ENCODE data around the gene MRPL38. TPM values are rescaled to one million over a fixed set of nuclear protein-coding genes. Genes with fewer than 3 reads are reported as not detected.
"Not testable (repeated sequence)": the region's sequence is repeated elsewhere in the genome, so short reads cannot be mapped to it uniquely, and the experiment has no call there.

Gene MRPL38
- total RNA-seq, 4 donors from 2014 or later: 41.7 to 113 (median 50.2) TPM

DNA sequence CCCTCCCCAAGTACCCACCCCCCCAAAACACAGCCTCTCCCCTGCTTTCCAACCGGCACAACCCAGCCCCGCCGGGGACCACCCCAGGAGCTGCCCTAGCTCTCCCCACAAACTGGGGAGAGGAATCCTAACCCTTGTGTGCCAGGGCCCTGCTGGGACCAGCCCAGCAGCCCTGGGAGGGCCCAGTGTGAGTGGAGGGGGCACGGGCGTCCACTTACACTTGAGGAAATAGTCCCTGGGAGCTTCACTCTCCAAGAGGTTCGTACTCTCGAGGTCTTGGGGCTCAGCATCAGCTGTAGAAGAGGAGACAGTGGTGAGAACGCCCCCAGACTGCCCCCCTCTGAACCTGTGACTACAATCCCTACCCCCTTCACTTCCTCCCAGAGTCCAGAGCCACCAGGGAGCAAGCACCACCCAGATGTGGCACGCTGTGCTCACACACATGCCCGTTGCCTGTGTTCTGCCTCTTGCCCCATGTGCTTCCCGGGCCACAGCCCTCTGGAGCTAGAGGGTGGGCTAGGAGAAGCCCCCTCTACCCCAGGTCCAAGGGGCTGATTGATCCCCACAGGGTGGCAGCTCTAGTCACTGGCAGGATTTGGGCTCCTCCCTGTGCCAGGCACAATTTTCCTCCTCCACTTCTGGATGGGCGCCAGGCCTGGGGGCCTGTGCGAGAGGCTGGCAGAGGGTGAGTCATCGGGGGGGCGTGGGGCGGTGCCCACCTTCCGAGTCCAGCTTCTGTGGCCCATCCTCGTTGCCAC lies 29.3 kb downstream of the MRPL38 start:
- no peak for DNase-seq (ENCODE audit: low spot score in 2 of 2)
- H3K9me3 ChIP-seq: no peaks in the 10 kb centered on the region
- TF ChIP-seq EP300 (IDR thresholded peaks at IDR 0.05): no peak
- TF ChIP-seq, protein P1, sequence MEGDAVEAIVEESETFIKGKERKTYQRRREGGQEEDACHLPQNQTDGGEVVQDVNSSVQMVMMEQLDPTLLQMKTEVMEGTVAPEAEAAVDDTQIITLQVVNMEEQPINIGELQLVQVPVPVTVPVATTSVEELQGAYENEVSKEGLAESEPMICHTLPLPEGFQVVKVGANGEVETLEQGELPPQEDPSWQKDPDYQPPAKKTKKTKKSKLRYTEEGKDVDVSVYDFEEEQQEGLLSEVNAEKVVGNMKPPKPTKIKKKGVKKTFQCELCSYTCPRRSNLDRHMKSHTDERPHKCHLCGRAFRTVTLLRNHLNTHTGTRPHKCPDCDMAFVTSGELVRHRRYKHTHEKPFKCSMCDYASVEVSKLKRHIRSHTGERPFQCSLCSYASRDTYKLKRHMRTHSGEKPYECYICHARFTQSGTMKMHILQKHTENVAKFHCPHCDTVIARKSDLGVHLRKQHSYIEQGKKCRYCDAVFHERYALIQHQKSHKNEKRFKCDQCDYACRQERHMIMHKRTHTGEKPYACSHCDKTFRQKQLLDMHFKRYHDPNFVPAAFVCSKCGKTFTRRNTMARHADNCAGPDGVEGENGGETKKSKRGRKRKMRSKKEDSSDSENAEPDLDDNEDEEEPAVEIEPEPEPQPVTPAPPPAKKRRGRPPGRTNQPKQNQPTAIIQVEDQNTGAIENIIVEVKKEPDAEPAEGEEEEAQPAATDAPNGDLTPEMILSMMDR (IDR thresholded peaks at IDR 0.05): no peak
- TF ChIP-seq POLR2AphosphoS5 (IDR thresholded peaks at IDR 0.05): no peak
- TF ChIP-seq POLR2A (IDR thresholded peaks at IDR 0.05): no peak
- peaks cover 19% of the 10 kb centered on the region for H3K36me3 ChIP-seq
- no peaks in the 10 kb centered on the region for H3K27me3 ChIP-seq
- H3K4me3 ChIP-seq: peak overlapping the region; percentile 82
- H3K27ac ChIP-seq: peak overlapping the region; percentile 98
- peaks cover 83% of the 10 kb centered on the region for H3K4me1 ChIP-seq
- WGBS: 11% methylated on average over 8 of the region's 18 CpGs

- DNase-seq (ENCODE audit: low spot score in 2 of 2): no peak
- H3K27ac ChIP-seq: peak overlapping the region; percentile 98
- TF ChIP-seq, protein P1 (IDR thresholded peaks at IDR 0.05): no peak
- TF ChIP-seq EP300 (IDR thresholded peaks at IDR 0.05) (no peak), POLR2AphosphoS5 (IDR thresholded peaks at IDR 0.05) (no peak), POLR2A (IDR thresholded peaks at IDR 0.05) (no peak)
- H3K36me3 ChIP-seq: peaks cover 19% of the 10 kb centered on the region
- 81% methylated on average over 22 of the region's 38 CpGs for WGBS
- no peaks in the 10 kb centered on the region for H3K27me3 ChIP-seq
- no peak overlapping the region for H3K4me3 ChIP-seq
- H3K4me1 ChIP-seq: peaks cover 91% of the 10 kb centered on the region
- H3K9me3 ChIP-seq: no peaks in the 10 kb centered on the region
Observed at GRCh38 chr17:75874323-75875181, 30.1 kb downstream of the MRPL38 start.

- no peak for DNase-seq (ENCODE audit: low spot score in 2 of 2)
- 63% methylated on average over 9 of the region's 11 CpGs for WGBS
- no peaks in the 10 kb centered on the region for H3K27me3 ChIP-seq
- no peak overlapping the region for H3K4me3 ChIP-seq
- peaks cover 19% of the 10 kb centered on the region for H3K36me3 ChIP-seq
- TF ChIP-seq POLR2A (IDR thresholded peaks at IDR 0.05): no peak
- TF ChIP-seq, protein P1 (IDR thresholded peaks at IDR 0.05): no peak
- TF ChIP-seq POLR2AphosphoS5 (IDR thresholded peaks at IDR 0.05): no peak
- TF ChIP-seq EP300 (IDR thresholded peaks at IDR 0.05): no peak
- H3K27ac ChIP-seq: peak overlapping the region; percentile 90
- no peaks in the 10 kb centered on the region for H3K9me3 ChIP-seq
- H3K4me1 ChIP-seq: peaks cover 94% of the 10 kb centered on the region
Observed at GRCh38 chr17:75873587-75874322, 30.9 kb downstream of the MRPL38 start.

DNA sequence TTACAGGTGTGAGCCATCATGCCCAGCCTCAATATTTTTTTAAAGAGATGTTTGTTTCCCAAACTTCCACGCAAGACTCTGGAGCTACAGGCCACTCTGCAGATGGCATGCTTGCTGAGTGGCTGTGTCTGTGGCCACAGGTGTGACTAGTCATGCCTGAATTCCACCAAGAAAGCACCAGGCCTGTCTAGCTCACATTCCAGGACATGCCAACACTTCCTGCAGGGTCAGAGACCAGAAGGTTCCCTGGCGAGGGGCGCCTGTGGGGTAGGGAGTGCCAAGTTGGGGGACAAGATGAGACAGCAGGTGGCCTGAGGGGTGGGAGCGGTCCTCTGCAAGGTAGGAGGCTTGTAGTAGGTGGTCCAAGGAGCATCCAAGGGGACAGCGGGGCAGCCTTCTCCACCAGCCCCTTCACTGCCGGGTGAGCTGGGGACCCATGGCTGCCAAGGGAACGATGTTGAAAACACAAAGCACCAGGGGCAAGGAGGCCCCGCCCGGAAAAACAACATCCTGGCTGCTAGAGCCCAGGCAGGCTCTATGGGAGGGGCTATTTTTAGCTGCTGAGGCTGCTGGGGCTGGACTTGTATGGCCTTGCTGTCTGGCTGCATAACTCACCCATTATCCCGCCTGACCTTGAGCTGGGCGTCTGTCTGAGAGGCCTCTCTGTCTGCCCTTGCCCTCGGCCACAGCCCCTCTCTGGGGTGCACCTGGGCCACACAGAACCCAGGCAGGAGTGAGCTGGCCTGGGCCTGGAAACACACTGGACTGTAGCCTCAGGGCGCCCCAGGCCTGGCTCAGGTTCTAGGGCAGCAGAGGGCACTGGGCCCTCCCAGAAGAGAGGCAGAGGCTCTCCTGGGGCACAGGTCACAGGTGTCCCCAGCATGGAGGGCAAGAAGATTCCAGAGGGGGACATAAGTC lies 32.0 kb downstream of the MRPL38 start:
- H3K4me3 ChIP-seq: no peak overlapping the region
- H3K9me3 ChIP-seq: no peaks in the 10 kb centered on the region
- H3K27ac ChIP-seq: peak overlapping the region; percentile 90
- peak; percentile 93 to 95 for DNase-seq (ENCODE audit: low spot score in 2 of 2)
- WGBS: 22% methylated on average over 10 of the region's 13 CpGs
- peaks cover 19% of the 10 kb centered on the region for H3K36me3 ChIP-seq
- no peaks in the 10 kb centered on the region for H3K27me3 ChIP-seq
- peaks cover 89% of the 10 kb centered on the region for H3K4me1 ChIP-seq
- TF ChIP-seq POLR2A (IDR thresholded peaks at IDR 0.05) (no peak), POLR2AphosphoS5 (IDR thresholded peaks at IDR 0.05) (peak in 2 of 3 donors; percentile 18 to 38), EP300 (IDR thresholded peaks at IDR 0.05) (no peak)
- TF ChIP-seq, protein P1 (IDR thresholded peaks at IDR 0.05): no peak

GRCh38 chr17:75870228-75870627 lies 34.5 kb downstream of the MRPL38 start:
- H3K27me3 ChIP-seq; DNase-seq (ENCODE audit: low spot score in 2 of 2); H3K9me3 ChIP-seq: not testable (repeated sequence)
- peaks cover 66% of the 10 kb centered on the region for H3K4me1 ChIP-seq
- WGBS: 40% methylated on average over 10 of the region's 10 CpGs
- peak overlapping the region; percentile 84 for H3K27ac ChIP-seq
- H3K4me3 ChIP-seq: peak overlapping the region; percentile 18
- H3K36me3 ChIP-seq: peaks cover 14% of the 10 kb centered on the region

Measured in suprapubic skin (tissue), 4 donors.